Embryonic facial prominence (tissue), 1 donor: ENCODE data around the gene LCP1.

Experiments
- DNase-seq: peaks from one replicate; pipeline ENCODE4 v3.0.0-alpha.2; 2016; ENCODE audit errors: extremely low spot score

Gene LCP1

DNA sequence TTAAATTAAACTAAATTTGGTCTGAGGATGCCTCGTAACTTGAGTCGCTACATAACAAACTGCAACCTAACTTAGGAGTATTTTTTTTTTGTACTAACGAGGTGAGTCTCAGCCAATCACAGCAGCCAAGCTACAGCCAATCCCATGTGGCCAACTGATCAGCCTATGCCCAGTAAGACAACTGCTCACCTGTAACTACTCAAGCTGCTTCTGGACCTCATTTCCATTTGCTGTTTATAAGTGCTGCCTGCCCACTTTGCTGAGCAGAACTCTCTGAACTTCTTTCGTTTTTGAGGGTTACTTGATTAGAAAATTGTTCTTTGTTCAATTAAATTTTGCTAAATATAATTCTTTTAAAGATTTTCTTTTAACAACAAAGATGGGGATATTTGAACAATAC is 81.0 kb downstream of the LCP1 start:
- DNase-seq: no peak

- no peak for DNase-seq
These were observed 81.7 kb downstream of the LCP1 start for GRCh38 chr13:46100191-46100815.

DNA sequence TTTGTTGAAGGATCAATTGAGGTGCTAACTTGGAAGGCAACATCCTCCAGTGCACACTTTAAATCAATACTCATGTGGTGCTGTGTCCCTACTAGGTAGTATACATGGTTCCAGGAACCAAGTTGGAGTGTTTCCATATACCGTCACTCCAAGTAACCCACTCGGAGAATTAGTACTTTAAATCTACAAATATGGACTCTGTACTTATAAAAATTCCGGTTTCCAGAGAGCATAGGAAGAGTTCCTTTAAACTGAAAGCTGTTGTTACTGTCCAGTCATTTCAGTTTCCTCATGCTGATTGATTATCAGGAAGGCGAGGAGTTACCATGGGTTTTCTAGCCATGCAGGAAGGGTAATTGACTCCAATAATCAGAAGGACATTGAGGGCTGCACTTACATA is 84.3 kb downstream of the LCP1 start:
- no peak for DNase-seq

- DNase-seq: no peak
These were observed 85.0 kb downstream of the LCP1 start for GRCh38 chr13:46097015-46097414.

GRCh38 chr13:46094478-46094877 is 87.5 kb downstream of the LCP1 start:
- DNase-seq: no peak

GRCh38 chr13:46088821-46089562 is 93.0 kb downstream of the LCP1 start:
- DNase-seq: no peak

DNA sequence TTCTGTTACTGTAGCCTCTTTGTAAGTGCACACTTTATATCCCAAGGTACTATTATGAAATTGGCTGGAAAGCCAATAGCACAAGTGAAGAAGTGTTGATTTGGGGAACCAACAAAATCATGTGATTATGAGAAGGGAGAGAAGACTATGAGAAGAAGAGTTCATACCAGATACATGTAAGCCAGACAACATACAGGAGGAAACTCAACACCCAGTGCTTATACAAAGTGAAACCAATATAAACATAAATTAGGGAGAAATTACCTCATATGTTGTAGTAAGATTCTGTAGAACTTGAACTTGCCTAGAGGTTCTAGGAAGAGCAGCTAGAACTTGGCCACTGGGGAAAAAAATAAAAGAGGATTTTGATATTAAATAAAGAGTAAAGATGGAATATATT is 94.5 kb downstream of the LCP1 start:
- no peak for DNase-seq

GRCh38 chr13:46086985-46087384 is 95.0 kb downstream of the LCP1 start:
- DNase-seq: no peak

- DNase-seq: no peak
These were observed 95.5 kb downstream of the LCP1 start for GRCh38 chr13:46086421-46086922.

DNA sequence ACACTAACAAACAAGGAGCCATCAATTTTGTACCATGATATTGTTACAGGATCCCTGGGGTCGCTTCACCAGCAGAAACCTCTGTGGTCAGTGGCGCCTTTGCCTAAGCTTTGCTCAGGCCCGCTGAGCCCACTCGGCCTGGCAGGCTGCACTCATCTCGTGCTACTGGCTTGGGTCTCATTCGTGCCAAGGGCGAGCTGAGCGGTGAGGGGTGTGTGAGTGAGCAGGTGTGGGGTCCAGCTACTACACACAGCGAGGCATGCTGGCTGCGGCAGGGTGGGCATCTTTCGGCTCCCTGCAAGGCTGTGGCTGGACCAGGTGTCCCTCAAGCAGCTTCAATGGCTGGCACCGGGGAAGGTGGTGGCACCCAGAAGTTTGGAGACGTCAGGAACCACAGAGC is 96.2 kb downstream of the LCP1 start:
- DNase-seq: no peak

DNA sequence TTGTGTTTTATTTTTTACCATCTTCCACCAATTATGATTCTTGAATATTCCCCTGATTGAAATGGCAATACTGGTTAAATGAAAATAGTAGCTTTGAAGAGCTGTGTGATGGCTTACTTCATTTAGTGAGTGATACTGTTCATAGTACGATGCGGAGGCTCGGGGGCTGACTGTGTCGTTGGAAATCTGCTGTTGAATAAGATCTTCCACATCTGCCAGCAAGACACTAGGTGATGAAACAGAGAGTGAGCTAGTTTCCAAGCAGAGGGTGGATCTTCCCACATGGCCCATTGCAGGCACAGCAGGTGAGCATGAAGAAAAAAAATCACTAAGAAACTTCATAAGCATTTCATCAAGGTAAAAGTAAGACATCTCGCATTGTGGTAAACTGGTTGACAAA is 99.7 kb downstream of the LCP1 start:
- no peak for DNase-seq

DNA sequence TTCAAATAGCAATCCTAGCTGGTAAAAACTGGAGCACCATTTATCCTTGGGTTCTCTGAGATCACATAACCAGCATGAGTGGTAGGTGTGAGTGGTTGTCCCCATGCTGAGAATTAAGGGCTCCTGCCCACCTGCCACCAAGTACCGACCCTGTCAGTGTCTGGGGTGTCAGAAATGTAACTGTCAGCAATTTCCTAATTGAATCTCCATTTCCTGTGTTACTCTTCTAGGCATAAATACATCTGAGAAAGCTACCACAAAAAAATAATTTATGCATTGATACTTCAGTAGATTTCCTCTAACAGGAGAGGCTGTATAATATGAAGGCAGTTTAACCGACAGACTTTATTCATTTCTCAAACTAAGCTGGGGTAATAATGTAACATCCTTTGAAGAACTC is 102.2 kb downstream of the LCP1 start:
- no peak for DNase-seq

- no peak for DNase-seq
These were observed 104.7 kb downstream of the LCP1 start for GRCh38 chr13:46077265-46077664.

- DNase-seq: no peak
These were observed 105.2 kb downstream of the LCP1 start for GRCh38 chr13:46076827-46077226.
